Endothelial cell of umbilical vein (primary cell): Measurements from ENCODE around the gene RAD51B. TPM values are rescaled to one million over a fixed set of nuclear protein-coding genes. Genes with fewer than 3 reads are reported as not detected.

Source experiments
- BruUV-seq: library from RNA; stranded (reverse); fragments of 400-500 nt; replicated peaks from 2 replicates; lab custom pipeline; 2021; lab: Mats Ljungman, UMichigan
- CTCF ChIA-PET: fragments of 300-600, 350-600 bp; sonication (Branson Sonifier 250); formaldehyde crosslinking; loops from one replicate; lab custom pipeline; 2021; ENCODE audit warnings: antibody characterized with exemption, inconsistent platforms; lab: Charles Lee
- POLR2A ChIA-PET: fragments of 300-600, 350-600 bp; sonication (Branson Sonifier 250); formaldehyde crosslinking; loops from one replicate; lab custom pipeline; 2021; ENCODE audit warnings: antibody characterized with exemption, inconsistent platforms; lab: Charles Lee
- DNase-seq: peaks from one replicate; pipeline ENCODE4 v3.0.0-alpha.2; 2011; ENCODE audit warnings: low read depth, low spot score
- FAIRE-seq: peaks from 2 replicates; lab custom pipeline; 2011; peaks lifted over from hg19 to GRCh38; lab: Jason Lieb, UNC
- H2AFZ ChIP-seq: 2 replicates; pipeline ENCODE4 v1.6.0; 2012; ENCODE audit warnings: low read depth, low read length, control low read depth, inconsistent platforms
- H3K27ac ChIP-seq: 2 replicates; pipeline ENCODE4 v1.5.1; 2011; ENCODE audit warnings: low read depth, mild to moderate bottlenecking, control low read depth, low read length, moderate library complexity; ENCODE audit not compliant: insufficient read depth
- H3K27me3 ChIP-seq, 2 experiments: 2 replicates each; pipeline versions ENCODE4 v1.6.0 to v1.6.1; 2011; ENCODE audit warnings: low read length in 2 of 2, mixed read lengths in 1 of 2; ENCODE audit not compliant: control insufficient read depth in 2 of 2, insufficient read depth in 2 of 2
- H3K36me3 ChIP-seq, 2 experiments: 2 replicates in 1 of 2; 3 replicates in 1 of 2; pipeline ENCODE4 v1.5.1; 2011; ENCODE audit warnings: low read length in 2 of 2, mild to moderate bottlenecking in 1 of 2, moderate library complexity in 1 of 2; ENCODE audit not compliant: control insufficient read depth in 2 of 2, insufficient read depth in 2 of 2; ENCODE audit errors: extremely low read depth in 1 of 2
- H3K4me1 ChIP-seq: 3 replicates; pipeline ENCODE4 v1.5.1; 2011; ENCODE audit warnings: mild to moderate bottlenecking, low read length; ENCODE audit not compliant: control insufficient read depth, insufficient read depth; ENCODE audit errors: extremely low read depth
- H3K4me2 ChIP-seq: 2 replicates; pipeline ENCODE4 v1.6.1; 2011; ENCODE audit warnings: low read length, control low read depth, mixed read lengths; ENCODE audit not compliant: insufficient read depth
- H3K4me3 ChIP-seq, 3 experiments: fragments of 200-600 bp in 1 of 3; sonication (generic), shearing (Covaris generic) in 1 of 3; replicated peaks in 1 of 3; 2 replicates each; pipeline ENCODE4 v1.5.1; 2011 to 2016; ENCODE audit warnings: control low read depth in 3 of 3, low read length in 3 of 3, mild to moderate bottlenecking in 2 of 3, inconsistent platforms in 1 of 3, low read depth in 1 of 3, moderate library complexity in 1 of 3; ENCODE audit not compliant: insufficient read depth in 1 of 3
- H3K79me2 ChIP-seq: 2 replicates; pipeline ENCODE4 v1.6.0; 2012; ENCODE audit warnings: low read length, inconsistent platforms; ENCODE audit not compliant: control insufficient read depth, insufficient read depth
- H3K9ac ChIP-seq: replicated peaks from 2 replicates; pipeline ENCODE3; 2011; ENCODE audit warnings: low read length, control low read depth; ENCODE audit not compliant: insufficient read depth; ENCODE audit errors: extremely low read depth
- H3K9me1 ChIP-seq: replicated peaks from 3 replicates; pipeline ENCODE4 v1.6.0; 2011; ENCODE audit warnings: mild to moderate bottlenecking, low read length; ENCODE audit not compliant: control insufficient read depth, insufficient read depth; ENCODE audit errors: extremely low read depth
- H3K9me3 ChIP-seq: replicated peaks from 2 replicates; pipeline ENCODE4 v1.5.1; 2012; ENCODE audit warnings: low read length, inconsistent platforms; ENCODE audit not compliant: control insufficient read depth, insufficient read depth
- H4K20me1 ChIP-seq: replicated peaks from 2 replicates; pipeline ENCODE3; 2011; ENCODE audit warnings: mild to moderate bottlenecking, low read length; ENCODE audit not compliant: control insufficient read depth, insufficient read depth; ENCODE audit errors: extremely low read depth
- CTCF ChIP-seq, 2 donors: IDR thresholded peaks; 1 replicate in 1 of 2; 2 replicates in 1 of 2; pipeline ENCODE4 v1.5.1; 2011; ENCODE audit warnings: low read length in 2 of 2, mild to moderate bottlenecking in 2 of 2, moderate library complexity in 2 of 2, control low read depth in 1 of 2, inconsistent platforms in 1 of 2, low read depth in 1 of 2; ENCODE audit not compliant: insufficient read depth in 1 of 2; ENCODE audit errors: extremely low read depth in 1 of 2
- EZH2 ChIP-seq: IDR thresholded peaks from 2 replicates; pipeline ENCODE4 v1.6.1; 2012; ENCODE audit warnings: borderline replicate concordance, low read depth, mild to moderate bottlenecking, moderate library complexity, low read length, inconsistent platforms; ENCODE audit not compliant: severe bottlenecking
- FOS ChIP-seq: IDR thresholded peaks from 2 replicates; pipeline ENCODE4 v1.6.1; 2011; ENCODE audit warnings: mild to moderate bottlenecking, low read length, moderate library complexity, borderline replicate concordance; ENCODE audit not compliant: insufficient read depth
- GATA2 ChIP-seq: IDR thresholded peaks from 2 replicates; pipeline ENCODE4 v1.7.0; 2011; ENCODE audit warnings: low read depth, mild to moderate bottlenecking, moderate library complexity, mixed read lengths, low read length; ENCODE audit not compliant: insufficient read length, insufficient read depth
- JUN ChIP-seq: IDR thresholded peaks from 2 replicates; pipeline ENCODE4 v1.6.1; 2011; ENCODE audit warnings: borderline replicate concordance, low read depth; ENCODE audit not compliant: insufficient read length, insufficient read depth
- MAX ChIP-seq: IDR thresholded peaks from 2 replicates; pipeline ENCODE4 v1.6.1; 2011; ENCODE audit not compliant: insufficient read depth, insufficient read length
- MYC ChIP-seq: IDR thresholded peaks from one replicate; pipeline ENCODE4 v1.6.1; 2011; ENCODE audit warnings: mild to moderate bottlenecking, low read depth, low read length
- POLR2A ChIP-seq: IDR thresholded peaks from 2 replicates; pipeline ENCODE4 v1.6.1; 2012; ENCODE audit warnings: low read depth, mild to moderate bottlenecking, control low read depth, low read length
- POLR2AphosphoS5 ChIP-seq: IDR thresholded peaks from 2 replicates; pipeline ENCODE4 v1.6.1; 2012; ENCODE audit warnings: low read depth, mild to moderate bottlenecking, control low read depth, low read length, moderate library complexity; ENCODE audit not compliant: insufficient read depth
- dilution Hi-C: fragments of 300-500 bp; cut with MboI; formaldehyde crosslinking; loops from one replicate; pipeline ENCODE4 v1.15.0; 2019; ENCODE audit warnings: low sequenced_read_pairs; ENCODE audit not compliant: extremely low pct_ligation_motif_present
- intact Hi-C: fragments of 100-400 bp; cut with micrococcal nuclease; formaldehyde crosslinking; loops from one replicate; pipeline ENCODE4 v1.10.0; 2022
- polyA plus RNA-seq, 4 experiments: library from polyadenylated mRNA; depleted of rRNA in 3 of 4; stranded (reverse) in 3 of 4; unstranded in 1 of 4; fragments of >200 nt; gene quantifications; 2 replicates each; pipeline versions ENCODE4 v1.2.1 to v1.2.3, GENCODE V29; 2011 to 2012; ENCODE audit warnings: missing spikeins in 1 of 4
- total RNA-seq: library from RNA; stranded (reverse); gene quantifications from 2 replicates; pipeline ENCODE4 v1.2.3, GENCODE V29; 2021

Gene RAD51B
- total and polyA plus RNA-seq, 2 donors (not counting 3 experiments of a cell fraction or from before 2014, with no cell fraction given) = 3.9 to 19.0 TPM

DNA sequence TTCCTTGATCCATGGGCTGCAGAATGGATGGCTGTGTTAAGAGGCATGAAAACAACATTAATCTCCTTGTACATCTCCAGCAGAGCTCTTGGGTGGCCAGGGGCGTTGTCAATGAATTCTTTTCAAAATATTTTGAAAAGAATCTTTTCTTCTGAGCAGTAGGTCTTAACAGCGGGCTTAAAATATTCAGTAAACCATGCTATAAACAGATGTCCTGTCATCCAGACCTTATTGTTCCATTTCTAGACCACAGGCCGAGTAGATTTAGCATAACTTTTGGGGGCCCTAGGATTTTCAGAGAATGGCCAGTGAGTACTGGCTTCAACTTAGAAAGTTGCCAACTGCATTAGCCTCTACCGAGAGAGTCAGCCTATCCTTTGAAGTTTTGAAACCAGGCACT lies 130.2 kb downstream of the RAD51B start:
- intact Hi-C loops (loop anchor here (10.0 kb wide), 2 partner anchors 625 to 735 kb away; no protein-coding TSS in a partner anchor), dilution Hi-C loops (loop anchor here (25.0 kb wide), 1 partner anchor 863 kb away; no protein-coding TSS in a partner anchor)
- POLR2A ChIA-PET = no interaction called here

More for the DNA sequence above, 130.2 kb downstream of the RAD51B start:
- Histone ChIP-seq H3K27me3 (no peaks in the 10 kb centered on the region), H3K27ac (no peak overlapping the region), H3K4me2 (no peak overlapping the region), H3K4me1 (no peaks in the 10 kb centered on the region), H3K9ac (no peak overlapping the region), H4K20me1 (no peaks in the 10 kb centered on the region), H3K4me3 (no peak overlapping the region), H3K79me2 (no peaks in the 10 kb centered on the region), H3K36me3 (no peaks in the 10 kb centered on the region), H2AFZ (no peak overlapping the region), H3K9me1 (no peaks in the 10 kb centered on the region), H3K9me3 (no peaks in the 10 kb centered on the region)
- BruUV-seq = no TSS peak
- CTCF ChIA-PET = no interaction called here
- no peak for TF ChIP-seq POLR2AphosphoS5
- no peak for TF ChIP-seq EZH2
- TF ChIP-seq MYC = no peak
- TF ChIP-seq CTCF (IDR thresholded peaks at IDR 0.05; ENCODE audit: extremely low read depth in 1 of 2, insufficient read depth in 1 of 2, low read depth in 1 of 2, low read length in 2 of 2) = no peak
- TF ChIP-seq POLR2A = no peak
- no peak for TF ChIP-seq MAX
- no peak for TF ChIP-seq FOS
- TF ChIP-seq GATA2 = no peak
- no peak for TF ChIP-seq JUN
- DNase-seq (no peak), FAIRE-seq (no peak)
